SU-DHL-6 (cell line): Measurements from ENCODE around the gene TWF1.

ENCODE experiments used
- H2AFZ ChIP-seq: fragments of 200-600 bp; sonication (generic); 2 replicates; pipeline ENCODE4 v1.6.1; 2014; ENCODE audit warnings: low read depth, mild to moderate bottlenecking, moderate library complexity, mixed read lengths, antibody characterized with exemption, low read length; ENCODE audit not compliant: severe bottlenecking
- H3F3A ChIP-seq: fragments of 200-600 bp; shearing (Covaris generic); 2 replicates; pipeline ENCODE4 v1.6.0; 2016; ENCODE audit warnings: antibody characterized with exemption, mild to moderate bottlenecking; ENCODE audit not compliant: insufficient read depth
- H3K27ac ChIP-seq: fragments of 200-600 bp; sonication (generic); 2 replicates; pipeline ENCODE4 v1.5.1; 2016; ENCODE audit warnings: low read depth, mild to moderate bottlenecking, low read length, moderate library complexity, mixed read lengths
- H3K27me3 ChIP-seq: fragments of 200-600 bp; sonication (generic), shearing (Covaris generic); 2 replicates; pipeline ENCODE4 v1.6.0; 2014; ENCODE audit warnings: mild to moderate bottlenecking, low read length
- H3K36me3 ChIP-seq: fragments of 200-600 bp; sonication (generic); 2 replicates; pipeline ENCODE4 v1.6.1; 2014; ENCODE audit warnings: mild to moderate bottlenecking, low read length, mixed read lengths
- H3K4me2 ChIP-seq: fragments of 300-600, 200-600 bp; shearing (Covaris generic), sonication (generic); 2 replicates; pipeline ENCODE4 v1.6.0; 2014; ENCODE audit warnings: low read length, low read depth, mild to moderate bottlenecking; ENCODE audit not compliant: poor library complexity, severe bottlenecking
- H3K4me3 ChIP-seq: fragments of 200-600 bp; sonication (generic); 2 replicates; pipeline ENCODE4 v1.5.1; 2014; ENCODE audit warnings: antibody characterized with exemption, low read length, mild to moderate bottlenecking, mixed read lengths; ENCODE audit not compliant: insufficient read depth, poor library complexity, severe bottlenecking
- H3K79me2 ChIP-seq: fragments of 200-600 bp; sonication (generic); 2 replicates; pipeline ENCODE4 v1.6.1; 2014; ENCODE audit warnings: mild to moderate bottlenecking, low read length, moderate library complexity; ENCODE audit not compliant: insufficient read depth
- H3K9ac ChIP-seq: fragments of 200-600 bp; sonication (generic); 2 replicates; pipeline ENCODE4 v1.7.0; 2014; ENCODE audit warnings: mild to moderate bottlenecking, low read length
- H3K9me2 ChIP-seq: fragments of 200-600 bp; sonication (generic); replicated peaks from 2 replicates; pipeline ENCODE4 v1.6.1; 2014; ENCODE audit warnings: low read length; ENCODE audit not compliant: insufficient read depth
- H3K9me3 ChIP-seq: fragments of 200-600 bp; sonication (generic); 2 replicates; pipeline ENCODE4 v1.6.1; 2014; ENCODE audit warnings: low read length, mixed read lengths; ENCODE audit not compliant: insufficient read depth
- H4K20me1 ChIP-seq: fragments of 200-600 bp; sonication (generic); 2 replicates; pipeline ENCODE4 v1.6.1; 2014; ENCODE audit warnings: low read depth, mild to moderate bottlenecking, antibody characterized with exemption, low read length, moderate library complexity, mixed read lengths
- EZH2phosphoT487 ChIP-seq: fragments of 200-600 bp; sonication (generic), shearing (Covaris generic); conservative IDR thresholded peaks from 2 replicates; pipeline ENCODE4 v1.6.1; 2018; ENCODE audit warnings: mild to moderate bottlenecking, antibody characterized with exemption, low read length, moderate library complexity, mixed read lengths
- TF ChIP-seq, protein P1 (sequence below): fragments of 200-600 bp; sonication (generic); IDR thresholded peaks from one replicate; pipeline ENCODE4 v1.5.1; 2017; ENCODE audit warnings: antibody characterized with exemption, mild to moderate bottlenecking, low read length, moderate library complexity; ENCODE audit not compliant: insufficient read depth, poor library complexity, severe bottlenecking

TWF1 gene

DNA sequence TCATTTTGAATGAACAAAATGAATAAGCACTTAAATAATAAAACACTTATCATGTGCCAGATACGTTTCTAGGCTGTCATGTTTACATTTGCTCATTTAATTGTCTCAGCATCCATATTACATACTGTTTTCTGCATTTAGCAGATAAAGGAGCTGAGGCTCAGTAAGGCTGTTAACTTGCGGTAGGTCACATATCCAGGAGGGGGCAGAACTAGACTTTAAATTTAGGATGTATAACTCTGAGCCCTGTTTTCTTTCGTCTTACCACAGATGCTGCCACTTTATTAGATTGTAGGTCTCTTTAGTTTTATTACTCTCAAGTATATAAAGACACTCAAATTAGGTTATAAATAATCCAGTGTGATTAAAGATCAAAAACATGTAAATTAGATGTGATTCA is 29.6 kb downstream of the TWF1 start:
- no peaks in the 10 kb centered on the region for H3K79me2 ChIP-seq
- H3K9ac ChIP-seq: no peak overlapping the region
- no peak overlapping the region for H3K4me3 ChIP-seq
- no peaks in the 10 kb centered on the region for H3K9me2 ChIP-seq
- no peaks in the 10 kb centered on the region for H3K27me3 ChIP-seq
- peaks cover 46% of the 10 kb centered on the region for H3K36me3 ChIP-seq
- no peak overlapping the region for H3K27ac ChIP-seq
- no peaks in the 10 kb centered on the region for H4K20me1 ChIP-seq
- TF ChIP-seq, protein P1, sequence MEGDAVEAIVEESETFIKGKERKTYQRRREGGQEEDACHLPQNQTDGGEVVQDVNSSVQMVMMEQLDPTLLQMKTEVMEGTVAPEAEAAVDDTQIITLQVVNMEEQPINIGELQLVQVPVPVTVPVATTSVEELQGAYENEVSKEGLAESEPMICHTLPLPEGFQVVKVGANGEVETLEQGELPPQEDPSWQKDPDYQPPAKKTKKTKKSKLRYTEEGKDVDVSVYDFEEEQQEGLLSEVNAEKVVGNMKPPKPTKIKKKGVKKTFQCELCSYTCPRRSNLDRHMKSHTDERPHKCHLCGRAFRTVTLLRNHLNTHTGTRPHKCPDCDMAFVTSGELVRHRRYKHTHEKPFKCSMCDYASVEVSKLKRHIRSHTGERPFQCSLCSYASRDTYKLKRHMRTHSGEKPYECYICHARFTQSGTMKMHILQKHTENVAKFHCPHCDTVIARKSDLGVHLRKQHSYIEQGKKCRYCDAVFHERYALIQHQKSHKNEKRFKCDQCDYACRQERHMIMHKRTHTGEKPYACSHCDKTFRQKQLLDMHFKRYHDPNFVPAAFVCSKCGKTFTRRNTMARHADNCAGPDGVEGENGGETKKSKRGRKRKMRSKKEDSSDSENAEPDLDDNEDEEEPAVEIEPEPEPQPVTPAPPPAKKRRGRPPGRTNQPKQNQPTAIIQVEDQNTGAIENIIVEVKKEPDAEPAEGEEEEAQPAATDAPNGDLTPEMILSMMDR: peak; percentile 28
- no peak for TF ChIP-seq EZH2phosphoT487
- H2AFZ ChIP-seq: no peak overlapping the region
- no peak overlapping the region for H3K4me2 ChIP-seq
- H3K9me3 ChIP-seq: no peaks in the 10 kb centered on the region
- 0 out of 2 replicates have a peak, but pooled peaks cover 3% of the 10 kb centered on the region for H3F3A ChIP-seq

DNA sequence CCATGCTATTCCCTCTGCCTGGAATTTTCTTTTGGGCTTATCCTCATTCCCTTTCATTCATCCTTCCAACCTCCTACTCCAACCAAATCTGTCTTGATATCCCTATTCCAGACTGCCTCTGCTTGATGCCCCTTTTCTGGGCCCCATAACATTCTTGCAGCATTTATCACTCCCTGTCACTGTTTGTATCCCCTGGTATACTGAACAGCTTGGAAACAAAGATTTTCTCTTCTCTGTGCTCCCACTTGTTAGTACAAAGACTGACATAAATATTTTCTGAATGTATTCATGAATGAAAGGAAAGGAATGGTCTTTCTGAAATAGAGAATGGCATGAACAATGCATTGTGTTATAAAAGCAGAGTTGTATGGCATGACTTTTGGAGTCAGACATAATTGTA is 39.8 kb downstream of the TWF1 start:
- no peak overlapping the region for H3K9ac ChIP-seq
- H2AFZ ChIP-seq: no peak overlapping the region
- TF ChIP-seq, protein P1: no peak
- TF ChIP-seq EZH2phosphoT487: no peak
- peaks cover 14% of the 10 kb centered on the region; the same call in 1 of the 2 replicates for H3K79me2 ChIP-seq
- H3K9me3 ChIP-seq: no peaks in the 10 kb centered on the region
- H4K20me1 ChIP-seq: no peaks in the 10 kb centered on the region
- H3K9me2 ChIP-seq: no peaks in the 10 kb centered on the region
- peaks cover 5% of the 10 kb centered on the region for H3F3A ChIP-seq
- no peaks in the 10 kb centered on the region for H3K27me3 ChIP-seq
- H3K4me3 ChIP-seq: no peak overlapping the region
- no peak overlapping the region for H3K27ac ChIP-seq
- no peak overlapping the region for H3K4me2 ChIP-seq
- H3K36me3 ChIP-seq: peaks cover 34% of the 10 kb centered on the region

DNA sequence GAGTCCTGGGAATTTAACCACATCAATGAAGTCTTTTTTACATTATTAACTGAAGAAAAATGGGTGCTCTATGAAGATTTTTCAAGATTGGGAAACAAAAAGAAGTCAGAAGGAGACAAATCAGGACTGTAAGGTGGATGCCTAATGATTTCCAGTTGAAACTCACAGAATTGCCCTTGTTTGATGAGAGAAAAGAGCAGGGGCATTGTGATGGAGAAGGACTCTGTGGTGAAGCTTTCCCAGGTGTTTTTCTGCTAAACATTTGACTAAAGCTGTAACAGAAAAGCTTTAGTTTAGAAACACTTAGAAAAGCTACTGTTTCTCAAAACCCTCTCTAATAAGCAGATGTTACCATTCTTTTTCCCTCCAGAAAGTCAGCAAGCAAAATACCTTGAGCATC is 41.6 kb downstream of the TWF1 start:
- peaks cover 18% of the 10 kb centered on the region; the same call in 1 of the 2 replicates for H3K36me3 ChIP-seq
- no peaks in the 10 kb centered on the region for H3K9me3 ChIP-seq
- peaks cover 2% of the 10 kb centered on the region; the same call in 1 of the 2 replicates for H3F3A ChIP-seq
- no peak for TF ChIP-seq EZH2phosphoT487
- TF ChIP-seq, protein P1: no peak
- H3K27me3 ChIP-seq: no peaks in the 10 kb centered on the region
- H3K4me2 ChIP-seq: no peak overlapping the region
- H3K9me2 ChIP-seq: no peaks in the 10 kb centered on the region
- no peak overlapping the region for H3K4me3 ChIP-seq
- no peaks in the 10 kb centered on the region for H4K20me1 ChIP-seq
- no peak overlapping the region for H3K27ac ChIP-seq
- peaks cover 27% of the 10 kb centered on the region for H3K79me2 ChIP-seq
- H3K9ac ChIP-seq: no peak overlapping the region
- no peak overlapping the region for H2AFZ ChIP-seq
